ENCODE data around the gene TBC1D26.
"Not testable (repeated sequence)": the region's sequence is repeated elsewhere in the genome, so short reads cannot be mapped to it uniquely, and the experiment has no call there.

Gene TBC1D26

GRCh38 chr17:15738066-15738465 is 6.0 kb downstream of the TBC1D26 start:
- no peak overlapping the region for H3K4me3 ChIP-seq (replicated peaks; ENCODE audit: low read depth, low read length)
- no peak for DNase-seq (ENCODE audit: extremely low read depth, low read depth)
- TF ChIP-seq, protein P1, sequence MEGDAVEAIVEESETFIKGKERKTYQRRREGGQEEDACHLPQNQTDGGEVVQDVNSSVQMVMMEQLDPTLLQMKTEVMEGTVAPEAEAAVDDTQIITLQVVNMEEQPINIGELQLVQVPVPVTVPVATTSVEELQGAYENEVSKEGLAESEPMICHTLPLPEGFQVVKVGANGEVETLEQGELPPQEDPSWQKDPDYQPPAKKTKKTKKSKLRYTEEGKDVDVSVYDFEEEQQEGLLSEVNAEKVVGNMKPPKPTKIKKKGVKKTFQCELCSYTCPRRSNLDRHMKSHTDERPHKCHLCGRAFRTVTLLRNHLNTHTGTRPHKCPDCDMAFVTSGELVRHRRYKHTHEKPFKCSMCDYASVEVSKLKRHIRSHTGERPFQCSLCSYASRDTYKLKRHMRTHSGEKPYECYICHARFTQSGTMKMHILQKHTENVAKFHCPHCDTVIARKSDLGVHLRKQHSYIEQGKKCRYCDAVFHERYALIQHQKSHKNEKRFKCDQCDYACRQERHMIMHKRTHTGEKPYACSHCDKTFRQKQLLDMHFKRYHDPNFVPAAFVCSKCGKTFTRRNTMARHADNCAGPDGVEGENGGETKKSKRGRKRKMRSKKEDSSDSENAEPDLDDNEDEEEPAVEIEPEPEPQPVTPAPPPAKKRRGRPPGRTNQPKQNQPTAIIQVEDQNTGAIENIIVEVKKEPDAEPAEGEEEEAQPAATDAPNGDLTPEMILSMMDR (IDR thresholded peaks at IDR 0.05; ENCODE audit: low read depth, low read length, missing control alignments) = no peak

DNA sequence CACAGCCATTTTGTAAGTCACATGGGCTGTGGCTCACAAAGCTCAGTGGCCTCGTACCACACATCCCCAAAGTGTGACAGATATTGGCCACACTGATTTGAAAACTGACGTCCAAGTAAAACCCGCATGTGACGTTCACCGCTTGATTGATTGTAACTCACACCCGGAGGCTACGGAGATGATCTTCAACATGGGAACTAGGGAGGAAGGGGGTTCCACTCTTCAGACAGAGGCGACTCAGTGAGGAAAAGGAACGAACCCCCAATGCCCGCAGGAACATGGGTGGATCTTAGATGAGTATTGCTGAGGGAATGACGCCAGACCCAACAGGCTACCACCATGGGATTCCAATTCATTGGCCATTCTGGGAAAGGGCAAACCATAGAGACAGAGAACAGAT is 7.2 kb downstream of the TBC1D26 start:
- not testable (repeated sequence) for H3K4me3 ChIP-seq (replicated peaks; ENCODE audit: low read depth, low read length); DNase-seq (ENCODE audit: extremely low read depth, low read depth)

GRCh38 chr17:15740041-15740440 is 8.0 kb downstream of the TBC1D26 start:
- not testable (repeated sequence) for H3K4me3 ChIP-seq (replicated peaks; ENCODE audit: low read depth, low read length); DNase-seq (ENCODE audit: extremely low read depth, low read depth)

DNA sequence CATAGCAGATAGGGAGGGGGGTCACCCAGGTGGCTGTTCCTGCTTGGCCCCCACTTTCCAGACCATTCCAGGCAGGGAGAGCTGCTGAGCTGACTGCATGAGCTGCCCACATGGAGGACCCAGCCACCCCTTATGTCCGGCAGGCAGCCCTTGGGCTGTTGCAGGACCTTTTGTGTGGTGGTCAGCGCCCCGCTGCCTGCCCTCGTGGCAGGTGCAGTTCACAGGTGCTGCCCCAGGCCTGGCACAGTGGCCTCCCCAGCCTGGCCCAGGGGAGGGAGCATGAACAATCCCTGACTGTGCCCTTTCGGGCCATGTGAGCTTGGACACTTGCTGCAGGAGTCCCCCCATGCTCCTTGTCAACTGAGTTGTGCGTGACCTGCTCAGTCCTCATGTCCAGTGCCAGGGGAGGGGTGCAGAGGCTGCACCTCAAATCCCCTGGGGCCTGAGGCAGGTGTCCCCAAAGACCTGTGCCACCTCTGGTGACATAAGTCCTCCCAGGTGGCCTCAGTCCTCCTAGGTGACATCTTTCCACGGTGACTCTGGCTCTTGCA is 8.6 kb downstream of the TBC1D26 start:
- no peak for DNase-seq (ENCODE audit: extremely low read depth, low read depth)
- TF ChIP-seq, protein P1 (IDR thresholded peaks at IDR 0.05; ENCODE audit: low read depth, low read length, missing control alignments) = no peak
- no peak overlapping the region for H3K4me3 ChIP-seq (replicated peaks; ENCODE audit: low read depth, low read length)

GRCh38 chr17:15741624-15742023 is 9.5 kb downstream of the TBC1D26 start:
- H3K4me3 ChIP-seq (replicated peaks; ENCODE audit: low read depth, low read length) = no peak overlapping the region
- TF ChIP-seq, protein P1 (IDR thresholded peaks at IDR 0.05; ENCODE audit: low read depth, low read length, missing control alignments) = no peak
- no peak for DNase-seq (ENCODE audit: extremely low read depth, low read depth)

GRCh38 chr17:15742051-15742795 is 10.1 kb downstream of the TBC1D26 start:
- TF ChIP-seq, protein P1 (IDR thresholded peaks at IDR 0.05; ENCODE audit: low read depth, low read length, missing control alignments) = no peak
- no peak for DNase-seq (ENCODE audit: extremely low read depth, low read depth)
- H3K4me3 ChIP-seq (replicated peaks; ENCODE audit: low read depth, low read length) = no peak overlapping the region

DNA sequence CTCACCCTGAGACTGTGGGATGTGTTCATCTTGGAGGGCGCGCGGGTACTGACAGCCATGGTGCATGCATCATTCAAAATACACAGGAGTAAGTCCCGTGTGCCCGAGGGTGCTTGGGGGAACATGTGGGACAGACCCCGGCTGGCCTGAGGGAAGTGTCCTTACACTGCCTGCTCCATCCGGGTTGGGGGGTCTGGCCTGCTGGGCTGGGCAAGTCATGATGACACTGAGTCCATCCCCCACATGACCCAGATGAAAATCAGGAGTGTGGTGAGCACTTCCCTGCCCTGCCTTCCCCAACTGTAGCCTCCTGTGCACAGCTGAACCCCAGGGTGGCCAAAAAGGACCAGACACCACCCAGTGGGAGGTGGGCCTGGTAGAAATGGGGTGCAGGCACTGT is 10.8 kb downstream of the TBC1D26 start:
- H3K4me3 ChIP-seq (replicated peaks; ENCODE audit: low read depth, low read length) = no peak overlapping the region
- TF ChIP-seq, protein P1 (IDR thresholded peaks at IDR 0.05; ENCODE audit: low read depth, low read length, missing control alignments) = no peak
- no peak for DNase-seq (ENCODE audit: extremely low read depth, low read depth)

Measured in HFF-Myc (cell line).